Stimulated activated CD4-positive, alpha-beta T cell treated with anti-CD3 and anti-CD28 coated beads, Interleukin-2, amount 100 ng/mL, for 24 hours (primary cell): Measurements from ENCODE around the gene FASLG.
A peak's percentile ranks its signal among the peaks of the same experiment; 100 is the strongest.

Experiments
- DNase-seq, 2 donors: peaks; one replicate each; pipeline ENCODE4 v3.0.0-alpha.2; 2020

The FASLG gene

DNA sequence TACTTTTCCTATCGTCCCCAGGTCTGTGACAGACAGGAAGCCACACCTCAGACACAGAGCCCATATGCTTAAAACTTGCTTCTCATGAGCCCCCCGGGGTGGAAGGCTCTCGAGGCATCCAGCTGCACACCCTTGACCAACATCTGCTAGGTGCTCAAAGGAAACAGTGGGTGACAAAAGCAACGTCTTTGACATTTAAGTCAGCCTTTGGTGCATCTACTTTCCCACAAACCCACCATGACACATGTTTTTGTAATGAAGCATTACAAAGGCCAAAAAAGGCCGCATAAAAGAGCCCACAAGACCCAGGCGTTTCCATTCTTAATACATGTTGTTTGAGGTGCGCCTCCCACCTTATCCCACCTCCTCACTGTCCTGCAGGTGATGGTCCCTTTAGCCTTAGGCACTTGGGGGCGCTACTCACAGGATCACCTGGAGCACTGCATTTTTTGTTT, 11.8 kb upstream of the FASLG start:
- DNase-seq: peak in 1 of 2 donors; percentile 30

- no peak for DNase-seq
Measured at GRCh38 chr1:172647987-172648386, 10.9 kb upstream of the FASLG start.

GRCh38 chr1:172650474-172651193, 8.3 kb upstream of the FASLG start:
- DNase-seq: no peak

- DNase-seq: no peak
Measured at GRCh38 chr1:172653015-172653709, 5.7 kb upstream of the FASLG start.

DNA sequence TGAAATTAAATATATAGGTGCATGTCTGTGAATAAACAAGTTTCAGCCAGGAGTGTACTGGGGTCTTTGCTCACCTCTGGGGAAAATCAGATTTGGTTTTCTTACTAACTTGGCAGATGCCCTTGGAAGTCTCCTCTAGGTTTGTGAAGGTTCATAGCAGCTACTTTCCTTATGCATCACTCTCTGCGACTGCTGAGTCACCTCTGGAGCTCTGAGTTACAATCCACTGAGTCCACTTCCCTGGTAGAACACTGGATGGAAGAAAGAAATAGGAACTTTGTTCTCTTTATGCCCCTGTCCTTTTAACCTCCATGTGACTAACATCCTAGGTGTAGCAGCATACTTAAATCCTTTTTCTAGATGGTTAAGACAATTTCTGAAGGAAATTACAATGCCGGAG, 4.4 kb upstream of the FASLG start:
- DNase-seq: no peak

DNA sequence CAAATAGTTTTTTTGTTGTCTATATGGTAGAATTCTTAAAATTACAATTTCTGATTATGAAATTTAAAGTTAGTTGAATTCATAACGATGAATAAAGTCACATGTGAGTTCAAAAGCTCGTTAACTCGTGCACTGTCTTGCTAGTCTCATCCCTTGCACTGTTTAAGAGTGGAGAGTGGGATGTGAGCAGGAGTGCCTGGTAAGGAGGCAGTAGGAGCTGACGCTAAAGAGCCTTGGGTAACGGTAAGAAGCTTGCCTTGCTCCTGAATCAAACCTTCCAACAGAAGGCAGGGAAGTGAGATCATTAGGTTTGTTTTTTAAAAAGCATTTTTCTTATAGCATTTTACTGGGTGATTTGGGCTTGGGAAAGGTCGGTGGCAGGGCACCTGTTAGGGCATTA, 2.3 kb upstream of the FASLG start:
- no peak for DNase-seq

GRCh38 chr1:172657586-172657985, 1.3 kb upstream of the FASLG start:
- no peak for DNase-seq

- no peak for DNase-seq
Measured at GRCh38 chr1:172661107-172661506, 2.2 kb downstream of the FASLG start.

GRCh38 chr1:172662464-172663109, 3.7 kb downstream of the FASLG start:
- peak; percentile 89 to 90 for DNase-seq

GRCh38 chr1:172663732-172664131, 4.8 kb downstream of the FASLG start:
- no peak for DNase-seq

GRCh38 chr1:172668097-172668496, 9.2 kb downstream of the FASLG start:
- no peak for DNase-seq

DNA sequence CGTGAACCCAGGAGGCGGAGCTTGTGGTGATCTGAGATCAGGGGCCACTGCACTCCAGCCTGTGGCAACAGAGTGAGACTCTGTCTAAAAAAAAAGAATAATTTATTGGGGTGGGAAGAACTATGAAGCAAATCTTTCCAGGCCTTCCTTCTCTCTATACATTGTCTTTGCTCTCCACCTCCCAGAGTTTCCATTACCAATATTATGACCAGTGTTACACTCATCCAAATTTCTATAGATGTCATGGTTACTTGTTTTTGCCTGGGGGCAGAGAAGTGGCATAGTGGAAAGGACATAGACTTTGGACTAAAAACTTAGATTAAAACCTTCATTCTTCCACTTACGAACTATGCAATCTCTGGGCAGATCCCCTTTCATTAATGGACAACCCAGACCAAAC, 10.1 kb downstream of the FASLG start:
- no peak for DNase-seq

DNA sequence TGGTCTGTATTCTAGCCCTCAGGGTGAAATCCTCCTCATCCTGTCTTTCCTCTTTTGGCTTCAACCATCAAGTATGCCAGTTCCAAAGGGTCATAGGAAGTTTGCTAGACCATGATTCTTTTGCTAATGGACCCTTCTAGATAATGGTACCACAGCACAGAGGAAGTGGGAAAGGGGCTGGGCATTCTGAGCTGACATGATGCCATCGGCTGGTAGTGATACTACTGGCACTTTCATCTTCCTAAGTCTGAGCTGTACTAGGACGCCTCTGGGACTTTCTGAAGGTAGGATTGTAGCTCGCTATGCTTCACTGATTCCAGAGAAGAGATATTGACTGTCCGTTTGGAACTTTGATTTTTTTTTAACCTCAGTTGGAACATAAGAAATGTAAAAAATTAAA, 11.4 kb downstream of the FASLG start:
- DNase-seq: peak in 1 of 2 donors; percentile 30

GRCh38 chr1:172670791-172671190, 11.9 kb downstream of the FASLG start:
- peak in 1 of 2 donors; percentile 38 for DNase-seq

- DNase-seq: no peak
Measured at GRCh38 chr1:172671591-172671990, 12.7 kb downstream of the FASLG start.

- DNase-seq: no peak
Measured at GRCh38 chr1:172672720-172673119, 13.8 kb downstream of the FASLG start.

- no peak for DNase-seq
Measured at GRCh38 chr1:172673761-172674160, 14.9 kb downstream of the FASLG start.

GRCh38 chr1:172674831-172675613, 16.1 kb downstream of the FASLG start:
- no peak for DNase-seq

DNA sequence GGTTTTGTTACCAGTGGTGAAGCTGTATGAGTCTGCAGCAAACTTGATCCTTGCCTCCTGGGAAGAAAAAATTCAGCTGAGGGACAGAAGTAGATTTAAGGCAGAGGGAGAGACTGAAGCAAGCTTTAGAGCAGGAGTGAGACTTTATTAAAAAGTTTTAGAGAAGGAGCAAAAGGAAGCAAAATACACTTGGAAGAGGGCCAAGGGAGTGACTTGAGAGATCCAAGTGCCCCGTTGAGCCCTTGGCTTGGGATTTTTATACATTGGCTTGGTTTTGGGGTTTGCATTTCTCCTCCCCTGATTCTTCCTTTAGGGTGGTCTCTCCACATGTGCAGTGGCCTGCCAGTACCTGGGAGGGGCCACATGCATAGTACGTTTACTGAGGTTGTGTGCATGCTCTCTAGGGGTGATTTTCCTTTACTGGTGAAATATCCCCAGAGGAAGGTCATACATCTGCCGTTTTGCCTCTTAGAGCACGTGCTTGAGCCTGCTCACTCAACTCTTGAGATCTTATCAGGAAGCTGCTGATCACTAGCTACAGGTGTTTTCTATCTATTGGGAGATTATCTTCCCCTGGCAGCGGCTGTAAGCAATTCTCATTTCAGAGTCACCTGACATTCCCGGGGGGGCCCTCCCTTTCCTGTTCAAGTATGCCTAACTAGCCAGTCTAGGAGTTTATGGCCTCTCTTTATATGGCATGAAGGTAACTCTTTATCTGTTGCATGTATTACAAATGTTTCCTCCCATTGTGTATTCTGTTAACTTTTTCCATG, 20.3 kb downstream of the FASLG start:
- DNase-seq: no peak

DNA sequence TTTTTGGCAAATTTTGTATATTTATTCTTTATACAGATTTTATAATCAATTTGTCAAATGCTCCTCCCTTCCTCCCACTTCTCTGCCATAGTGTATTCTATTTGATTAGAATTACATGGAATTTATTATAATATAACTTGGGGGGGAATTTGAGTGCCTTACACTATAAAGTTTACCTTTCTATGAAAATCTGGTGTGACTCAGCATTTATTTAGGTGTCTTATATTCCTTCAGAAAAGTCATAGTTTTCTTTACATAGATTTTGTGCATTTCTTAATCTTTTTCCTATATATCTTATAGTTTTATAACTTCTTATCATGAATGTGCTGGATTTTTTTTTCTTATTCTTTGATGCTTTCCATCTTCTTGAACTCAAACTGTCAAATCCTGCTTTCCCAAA, 21.3 kb downstream of the FASLG start:
- no peak for DNase-seq

DNA sequence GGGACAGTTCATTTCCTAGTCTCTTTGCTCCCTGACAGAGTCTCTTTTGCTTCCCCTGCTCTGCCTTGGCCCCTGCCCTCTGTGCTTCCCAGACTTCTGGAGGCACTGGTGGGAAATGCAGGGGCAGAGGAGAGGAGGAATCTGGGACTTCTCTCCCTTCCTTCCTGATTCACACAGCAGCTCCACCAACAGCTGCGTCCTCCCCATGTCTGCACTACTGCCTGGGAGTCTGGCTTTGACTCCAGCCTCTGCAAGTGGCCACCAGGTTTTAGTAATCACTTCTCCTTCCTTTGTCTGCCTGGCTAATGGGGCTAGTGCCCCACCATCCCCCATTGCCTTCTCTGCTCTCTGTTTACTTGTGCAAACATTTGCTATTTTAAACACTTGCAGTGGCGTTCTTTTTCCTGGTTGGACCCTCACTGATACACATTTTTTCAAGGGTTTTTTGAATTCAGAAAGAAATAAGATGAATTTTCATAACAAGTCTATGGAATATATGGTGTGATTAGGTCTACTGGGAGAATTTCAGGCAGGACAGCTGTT, 21.9 kb downstream of the FASLG start:
- no peak for DNase-seq

DNA sequence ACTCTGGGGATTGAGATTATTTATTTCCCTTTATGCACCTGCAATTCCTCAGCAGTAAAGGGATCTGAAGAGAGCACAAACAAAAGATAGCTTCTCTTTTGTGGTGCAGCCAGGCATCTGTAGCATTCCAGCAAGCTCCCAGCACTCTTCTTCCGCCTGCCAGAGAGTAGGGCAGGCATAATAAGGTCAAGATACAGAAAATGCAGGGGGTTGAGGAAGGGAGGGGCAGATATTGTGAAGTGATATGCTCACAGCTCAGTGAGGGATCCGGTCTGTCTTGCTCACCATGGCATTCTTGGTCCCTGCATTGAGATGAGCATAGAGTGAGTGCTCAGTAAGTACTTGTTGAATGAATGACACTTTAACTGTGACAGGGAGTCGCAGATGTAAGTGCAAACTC, 23.9 kb downstream of the FASLG start:
- no peak for DNase-seq
